ENCODE measurements around the gene P4HB. TPM values are rescaled to one million over a fixed set of nuclear protein-coding genes. Genes with fewer than 3 reads are reported as not detected.
A peak's percentile ranks its signal among the peaks of the same experiment; 100 is the strongest.

The P4HB gene
- total RNA-seq, 4 donors from 2014 or later: 548 to 1,124 (median 681) TPM

DNA sequence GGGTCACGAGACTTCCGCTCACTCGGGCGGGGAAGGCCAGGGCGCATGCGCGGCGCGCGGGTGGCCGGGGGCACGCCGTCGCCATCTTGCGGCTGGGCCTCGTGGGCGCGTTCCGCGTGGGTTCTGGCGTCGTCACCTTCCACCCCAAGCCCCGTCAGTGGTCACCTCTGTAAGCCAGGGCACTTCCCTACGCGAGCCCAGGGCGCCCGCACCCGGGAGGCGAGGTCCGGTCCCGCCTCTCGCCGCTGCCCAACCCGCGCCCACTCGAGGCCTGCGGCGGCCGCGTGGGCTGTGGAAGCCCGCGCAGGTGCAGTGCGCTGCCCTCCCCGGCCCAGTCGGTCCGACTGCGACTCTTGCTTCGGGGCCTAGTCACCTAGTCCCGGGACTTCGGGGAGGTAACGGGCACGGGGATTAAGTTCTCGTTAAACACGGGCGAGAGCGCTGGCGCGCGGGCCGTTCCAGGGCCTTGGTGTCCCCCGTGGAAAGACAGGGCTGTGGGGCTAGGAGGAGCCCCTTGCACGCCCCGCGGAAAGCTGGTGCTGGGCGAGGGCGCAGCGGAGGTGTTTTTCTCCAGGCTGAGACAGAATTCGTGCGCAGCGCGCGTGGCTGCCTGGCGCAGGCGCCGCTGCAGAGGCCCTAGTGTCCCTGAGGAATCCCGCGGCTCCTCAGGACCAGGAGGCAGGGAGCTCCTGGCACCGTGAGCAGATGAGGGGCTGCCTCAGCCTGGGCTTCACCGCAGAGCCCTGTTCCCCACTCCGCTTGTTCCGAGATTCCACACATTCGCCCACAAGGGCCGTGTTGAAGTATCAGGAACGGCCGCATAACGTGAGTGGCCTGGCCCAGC, 11.3 kb upstream of the P4HB start:
- TF ChIP-seq, protein P1, sequence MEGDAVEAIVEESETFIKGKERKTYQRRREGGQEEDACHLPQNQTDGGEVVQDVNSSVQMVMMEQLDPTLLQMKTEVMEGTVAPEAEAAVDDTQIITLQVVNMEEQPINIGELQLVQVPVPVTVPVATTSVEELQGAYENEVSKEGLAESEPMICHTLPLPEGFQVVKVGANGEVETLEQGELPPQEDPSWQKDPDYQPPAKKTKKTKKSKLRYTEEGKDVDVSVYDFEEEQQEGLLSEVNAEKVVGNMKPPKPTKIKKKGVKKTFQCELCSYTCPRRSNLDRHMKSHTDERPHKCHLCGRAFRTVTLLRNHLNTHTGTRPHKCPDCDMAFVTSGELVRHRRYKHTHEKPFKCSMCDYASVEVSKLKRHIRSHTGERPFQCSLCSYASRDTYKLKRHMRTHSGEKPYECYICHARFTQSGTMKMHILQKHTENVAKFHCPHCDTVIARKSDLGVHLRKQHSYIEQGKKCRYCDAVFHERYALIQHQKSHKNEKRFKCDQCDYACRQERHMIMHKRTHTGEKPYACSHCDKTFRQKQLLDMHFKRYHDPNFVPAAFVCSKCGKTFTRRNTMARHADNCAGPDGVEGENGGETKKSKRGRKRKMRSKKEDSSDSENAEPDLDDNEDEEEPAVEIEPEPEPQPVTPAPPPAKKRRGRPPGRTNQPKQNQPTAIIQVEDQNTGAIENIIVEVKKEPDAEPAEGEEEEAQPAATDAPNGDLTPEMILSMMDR (IDR thresholded peaks at IDR 0.05): peak in 3 of 6 experiments; percentile 18 to 47 (median 38)
- peak; percentile 82 to 95 for TF ChIP-seq POLR2A (IDR thresholded peaks at IDR 0.05)
- H3K27me3 ChIP-seq: no peaks in the 10 kb centered on the region
- peak; percentile 92 to 94 for DNase-seq
- H3K27ac ChIP-seq: peak overlapping the region; percentile 82 to 97 (median 85)
- peaks cover 29% of the 10 kb centered on the region in 2 donors for H3K4me1 ChIP-seq
- peak overlapping the region; percentile 74 to 100 (median 93) for H3K4me3 ChIP-seq (replicated peaks in 1 of 3)
- intact Hi-C loops (cut with DNase I): no loop called here
- no peaks in the 10 kb centered on the region for H3K9me3 ChIP-seq
- H3K36me3 ChIP-seq: peaks cover 17 to 20% of the 10 kb centered on the region in 2 donors
- 2 to 5% methylated on average over 4 to 39 of the region's 86 CpGs for WGBS, 2 donors

DNA sequence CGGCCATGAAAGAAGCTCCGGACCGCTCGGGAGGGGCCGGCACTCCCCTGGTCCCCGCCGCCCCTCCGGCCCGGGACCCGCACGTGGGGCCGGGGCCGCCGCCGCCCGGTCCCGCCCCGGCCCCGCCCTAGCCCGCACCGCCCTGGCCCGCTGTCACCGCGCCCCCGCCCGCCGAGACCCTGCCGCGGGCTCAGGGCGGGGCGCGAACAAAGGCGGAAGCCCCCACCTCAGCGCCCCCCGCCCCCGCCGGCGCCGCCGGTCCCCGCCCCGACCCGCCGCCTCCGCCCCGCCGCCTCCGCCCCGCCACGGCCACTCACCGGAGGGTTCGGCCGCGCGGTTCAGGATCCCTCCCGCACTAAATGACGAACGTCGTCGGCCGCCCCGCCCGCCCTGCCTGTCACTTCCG, 10.6 kb upstream of the P4HB start, which contains the start of gene ARHGDIA:
Gene ARHGDIA, minus strand, starts transcription at position 357 of the 406 bp plus-strand sequence. CDS start 1,407 bp downstream, outside the sequence.
- TF ChIP-seq POLR2A (IDR thresholded peaks at IDR 0.05): no peak
- intact Hi-C loops (cut with DNase I): no loop called here
- WGBS, 2 donors: 0% methylated on average over 1 of the region's 64 CpGs; no CpG with 5 or more reads in 1 of the 2 donors
- DNase-seq: no peak
- Histone ChIP-seq H3K4me1 (peaks cover 29 to 35% of the 10 kb centered on the region in 2 donors), H3K36me3 (peaks cover 17 to 20% of the 10 kb centered on the region in 2 donors), H3K27me3 (no peaks in the 10 kb centered on the region), H3K9me3 (no peaks in the 10 kb centered on the region), H3K4me3 (replicated peaks in 1 of 3) (peak within 1 kb of the TSS; percentile 74 to 100 (median 93)), H3K27ac (peak within 1 kb of the TSS; percentile 82 to 97 (median 87))

DNA sequence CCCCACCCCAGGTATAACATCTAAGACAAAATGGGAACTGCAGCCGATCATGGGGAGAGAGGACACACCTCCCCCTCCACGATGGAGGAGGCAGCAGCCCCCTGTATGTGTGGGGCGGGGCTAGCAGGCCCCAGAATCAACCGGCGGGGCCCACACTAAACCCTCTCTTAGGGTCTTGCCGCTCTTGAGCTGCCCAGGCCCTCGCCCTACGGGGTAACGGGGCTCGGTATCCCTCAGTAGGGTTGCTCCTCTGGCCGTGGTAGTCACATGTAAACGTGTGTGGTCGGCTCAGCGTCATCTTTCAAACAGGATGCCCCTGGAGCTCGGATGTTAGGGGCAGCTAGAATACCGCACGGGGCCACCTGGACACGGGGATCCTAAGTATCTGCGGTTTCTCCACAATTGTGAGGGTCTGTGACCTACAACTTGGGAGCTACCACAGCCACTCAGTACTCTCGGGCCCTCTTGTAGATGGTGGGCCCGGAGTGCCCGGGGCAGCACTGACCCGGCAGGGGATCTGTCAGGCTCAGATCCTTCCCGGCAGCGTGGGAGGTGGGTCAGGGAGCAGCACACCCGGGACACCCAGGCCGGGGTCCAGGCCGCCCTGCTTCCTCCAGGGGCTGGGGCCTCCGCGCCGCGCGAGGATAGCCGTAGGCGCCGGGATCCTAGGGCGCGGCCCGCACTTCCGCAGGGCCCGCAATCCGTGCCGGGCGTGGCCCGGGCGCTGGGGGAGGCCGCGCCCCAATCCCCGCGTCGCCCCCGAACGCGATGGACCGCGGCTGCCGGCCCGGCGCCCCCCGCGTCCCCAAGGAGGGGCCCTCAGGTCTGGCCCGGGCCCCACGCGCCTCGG, 10.0 kb upstream of the P4HB start:
- intact Hi-C loops (cut with DNase I): no loop called here
- H3K27me3 ChIP-seq: no peaks in the 10 kb centered on the region
- peak; percentile 19 to 40 for DNase-seq
- no peaks in the 10 kb centered on the region for H3K9me3 ChIP-seq
- peak overlapping the region; percentile 62 to 93 (median 65) for H3K4me3 ChIP-seq (replicated peaks in 1 of 3)
- no peak for TF ChIP-seq POLR2A (IDR thresholded peaks at IDR 0.05)
- TF ChIP-seq, protein P1 (IDR thresholded peaks at IDR 0.05): no peak
- peaks cover 17 to 20% of the 10 kb centered on the region in 2 donors for H3K36me3 ChIP-seq
- 4 to 38% methylated on average over 5 to 25 of the region's 65 CpGs for WGBS, 2 donors
- peaks cover 29 to 37% of the 10 kb centered on the region in 2 donors for H3K4me1 ChIP-seq
- peak overlapping the region; percentile 79 to 97 (median 87) for H3K27ac ChIP-seq

DNA sequence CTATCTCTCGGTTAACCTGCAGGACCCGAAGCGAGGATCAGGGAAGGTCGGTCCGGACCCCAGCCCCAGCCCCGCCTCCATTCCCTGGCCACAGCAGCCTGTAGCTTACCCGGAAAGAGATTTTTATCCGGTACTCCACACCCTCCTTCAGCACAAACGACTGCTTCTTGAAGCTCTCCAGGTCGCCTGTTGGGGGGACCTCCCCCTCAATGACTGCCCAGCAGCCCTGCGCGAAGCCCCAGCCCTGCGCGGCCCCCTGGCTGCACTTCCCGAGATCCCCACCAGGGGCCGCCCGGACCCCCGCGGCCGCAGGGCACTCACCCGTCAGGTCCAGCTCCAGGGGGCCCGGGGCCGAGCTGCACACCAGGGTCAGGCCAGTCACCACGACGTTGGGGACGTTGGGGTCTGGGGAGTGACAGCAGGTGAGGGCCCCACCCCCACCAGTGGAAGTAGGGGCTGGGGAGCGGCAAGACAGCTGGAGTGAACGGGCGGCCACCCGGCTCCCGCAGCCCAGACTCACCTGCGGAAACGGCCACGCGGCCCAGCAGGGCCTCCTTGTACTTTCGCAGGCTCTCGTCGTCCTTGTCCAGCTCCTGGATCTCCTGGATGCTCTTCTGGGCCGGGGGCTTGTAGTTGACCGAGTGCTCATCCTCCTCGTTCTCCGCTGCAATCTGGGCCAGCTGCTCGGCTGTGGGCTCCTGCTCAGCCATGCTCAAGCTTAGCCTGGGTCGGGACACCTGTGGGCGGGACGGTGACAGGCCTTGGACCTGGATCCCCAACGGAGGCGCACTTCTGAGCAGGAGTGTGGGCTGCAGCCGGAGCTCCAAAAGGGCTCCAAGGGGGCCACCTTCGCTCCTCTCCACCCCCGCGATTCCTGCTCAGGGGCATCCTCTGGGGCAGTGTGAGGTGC, 9.1 kb upstream of the P4HB start:
- Histone ChIP-seq H3K4me1 (peaks cover 29 to 37% of the 10 kb centered on the region in 2 donors), H3K27me3 (no peaks in the 10 kb centered on the region), H3K9me3 (no peaks in the 10 kb centered on the region), H3K27ac (peak overlapping the region in 2 of 3 donors; percentile 79 to 97), H3K4me3 (replicated peaks in 1 of 3) (peak overlapping the region in 2 of 3 donors; percentile 62 to 93), H3K36me3 (peaks cover 17 to 20% of the 10 kb centered on the region in 2 donors)
- WGBS, 2 donors: 64 to 80% methylated on average over 3 to 40 of the region's 52 CpGs
- peak; percentile 18 to 20 for DNase-seq
- no peak for TF ChIP-seq POLR2A (IDR thresholded peaks at IDR 0.05)
- TF ChIP-seq, protein P1 (IDR thresholded peaks at IDR 0.05): peak; percentile 63 to 88 (median 66)
- intact Hi-C loops (cut with DNase I): no loop called here
